Stimulated activated CD8-positive, alpha-beta memory T cell treated with anti-CD3 and anti-CD28 coated beads, Interleukin-15, amount 100 ng/mL, for 48 hours (primary cell): Measurements from ENCODE around the gene DAP.

Source experiments
- DNase-seq, 2 donors: peaks; one replicate each; pipeline ENCODE4 v3.0.0-alpha.2; 2020; ENCODE audit warnings: low read depth in 2 of 2

Gene DAP

GRCh38 chr5:10710513-10711128 is 50.4 kb downstream of the DAP start:
- no peak for DNase-seq

GRCh38 chr5:10709933-10710332 is 51.1 kb downstream of the DAP start:
- DNase-seq: no peak

GRCh38 chr5:10709409-10709808 is 51.6 kb downstream of the DAP start:
- no peak for DNase-seq

- DNase-seq: no peak
These were observed 52.7 kb downstream of the DAP start for GRCh38 chr5:10708189-10708944.

GRCh38 chr5:10707198-10708142 is 53.6 kb downstream of the DAP start:
- DNase-seq: no peak

- DNase-seq: no peak
These were observed 54.7 kb downstream of the DAP start for GRCh38 chr5:10706326-10706725.

GRCh38 chr5:10705747-10706146 is 55.3 kb downstream of the DAP start:
- no peak for DNase-seq

GRCh38 chr5:10704949-10705621 is 55.9 kb downstream of the DAP start:
- no peak for DNase-seq

GRCh38 chr5:10703676-10704075 is 57.4 kb downstream of the DAP start:
- DNase-seq: no peak

- DNase-seq: no peak
These were observed 58.0 kb downstream of the DAP start for GRCh38 chr5:10702911-10703491.

GRCh38 chr5:10702040-10702629 is 58.9 kb downstream of the DAP start:
- no peak for DNase-seq

GRCh38 chr5:10701567-10702039 is 59.4 kb downstream of the DAP start:
- no peak for DNase-seq

- no peak for DNase-seq
These were observed 60.5 kb downstream of the DAP start for GRCh38 chr5:10700516-10700915.

- no peak for DNase-seq
These were observed 61.0 kb downstream of the DAP start for GRCh38 chr5:10699987-10700386.

- no peak for DNase-seq
These were observed 61.7 kb downstream of the DAP start for GRCh38 chr5:10699281-10699874.

- DNase-seq: no peak
These were observed 65.1 kb downstream of the DAP start for GRCh38 chr5:10695759-10696543.

GRCh38 chr5:10695055-10695649 is 65.9 kb downstream of the DAP start:
- no peak for DNase-seq

GRCh38 chr5:10691826-10692785 is 68.9 kb downstream of the DAP start:
- DNase-seq: no peak
